OCI-LY3 (cell line): ENCODE data around the gene SSPN.

Experiments
- CTCF ChIP-seq: fragments of 200-600, 300-600 bp; sonication (generic); IDR thresholded peaks from 2 replicates; pipeline ENCODE4 v1.5.1; 2014; ENCODE audit warnings: antibody characterized with exemption, low read length, low read depth
- EZH2phosphoT487 ChIP-seq: fragments of 200-600 bp; shearing (Covaris generic); IDR thresholded peaks from 2 replicates; pipeline ENCODE4 v1.6.1; 2018; ENCODE audit warnings: antibody characterized with exemption, mixed run types, low read depth

- TF ChIP-seq CTCF, result no peak
- no peak for TF ChIP-seq EZH2phosphoT487
These were observed 60.7 kb downstream of the SSPN start for GRCh38 chr12:26255893-26256645.
